Activated gamma-delta T cell (primary cell): ENCODE measurements around the gene GPC3.
"Not testable (repeated sequence)": the region's sequence is repeated elsewhere in the genome, so short reads cannot be mapped to it uniquely, and the experiment has no call there.

ENCODE experiments used
- DNase-seq: peaks from one replicate; lab custom pipeline; 2025; lab: John Stamatoyannopoulos, UW

The GPC3 gene

DNA sequence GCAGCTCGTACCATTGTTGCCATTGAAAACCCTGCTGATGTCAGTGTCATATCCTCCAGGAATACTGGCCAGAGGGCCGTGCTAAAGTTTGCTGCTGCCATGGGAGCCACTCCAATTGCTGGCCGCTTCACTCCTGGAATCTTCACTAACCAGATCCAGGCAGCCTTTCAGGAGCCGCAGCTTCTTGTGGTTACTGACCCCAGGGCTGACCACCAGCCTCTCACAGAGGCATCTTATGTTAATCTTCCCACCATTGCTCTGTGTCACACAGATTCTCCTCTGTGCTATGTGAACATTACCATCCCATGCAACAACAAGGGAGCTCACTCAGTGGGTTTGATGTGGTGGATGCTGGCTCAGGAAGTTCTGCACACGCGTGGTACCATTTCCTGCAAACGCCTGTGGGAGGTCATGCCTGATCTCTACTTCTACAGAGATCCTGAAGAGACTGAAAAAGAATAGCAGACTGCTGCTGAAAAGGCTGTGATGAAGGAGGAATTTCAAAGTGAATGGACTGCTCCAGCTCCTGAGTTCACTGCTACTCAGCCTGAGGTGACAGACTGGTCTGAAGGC is 222.3 kb downstream of the GPC3 start:
- not testable (repeated sequence) for DNase-seq

DNA sequence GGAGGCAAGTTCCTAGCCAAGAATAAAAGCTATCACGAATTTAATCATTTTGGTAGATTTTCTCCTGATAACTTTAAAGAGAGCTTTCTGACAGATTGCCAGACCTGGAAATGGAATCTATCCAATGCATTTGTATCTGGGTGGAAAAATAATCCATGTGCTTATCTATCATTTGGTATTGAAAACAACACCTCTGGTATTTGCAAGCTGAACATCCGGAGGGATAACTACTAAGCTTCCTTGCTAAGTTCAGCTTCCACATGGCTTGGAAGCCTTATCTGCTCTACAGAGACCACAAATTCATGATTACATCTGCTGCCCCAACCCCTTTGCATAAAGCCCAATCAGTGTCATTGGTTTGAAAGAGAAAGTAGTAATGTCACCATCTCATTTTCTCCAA is 230.7 kb downstream of the GPC3 start:
- no peak for DNase-seq

DNA sequence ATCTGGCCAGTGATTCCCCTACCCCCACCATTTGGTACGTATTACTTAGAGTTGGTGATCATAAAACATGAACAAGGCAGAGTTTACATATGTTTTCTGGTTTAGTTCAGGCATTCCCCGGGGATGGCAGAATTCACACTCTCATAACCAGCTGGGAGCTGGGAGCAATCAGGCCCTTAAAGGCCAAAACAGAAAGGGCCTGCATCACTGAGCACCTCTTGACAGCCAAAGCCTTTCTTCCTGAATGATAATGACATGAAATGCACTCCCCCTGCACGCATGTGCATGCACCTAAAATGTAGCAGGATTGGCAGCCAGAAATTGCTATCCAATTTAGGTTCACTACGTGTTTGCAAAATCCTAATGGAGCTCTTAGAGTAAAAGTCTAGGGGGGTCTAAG is 235.4 kb downstream of the GPC3 start:
- DNase-seq, result no peak

DNA sequence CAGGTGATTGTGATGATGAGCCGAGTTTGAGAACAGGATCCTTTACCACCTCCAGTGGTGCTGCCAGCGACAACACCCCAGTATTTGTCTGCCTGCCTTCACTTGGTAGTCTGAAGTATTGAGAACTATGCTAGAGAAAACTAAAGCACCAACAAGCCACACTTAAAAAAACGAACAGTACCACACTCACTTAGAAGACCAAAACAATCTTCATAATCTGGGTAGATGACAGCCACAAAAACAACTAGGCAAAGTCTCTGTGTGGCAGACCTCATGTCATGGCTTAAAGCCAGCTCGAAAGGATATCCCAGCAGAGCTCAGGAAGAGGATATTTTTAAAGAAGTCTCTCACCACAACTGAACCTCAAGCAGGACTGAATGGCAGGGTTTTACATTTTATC is 236.0 kb downstream of the GPC3 start:
- no peak for DNase-seq

DNA sequence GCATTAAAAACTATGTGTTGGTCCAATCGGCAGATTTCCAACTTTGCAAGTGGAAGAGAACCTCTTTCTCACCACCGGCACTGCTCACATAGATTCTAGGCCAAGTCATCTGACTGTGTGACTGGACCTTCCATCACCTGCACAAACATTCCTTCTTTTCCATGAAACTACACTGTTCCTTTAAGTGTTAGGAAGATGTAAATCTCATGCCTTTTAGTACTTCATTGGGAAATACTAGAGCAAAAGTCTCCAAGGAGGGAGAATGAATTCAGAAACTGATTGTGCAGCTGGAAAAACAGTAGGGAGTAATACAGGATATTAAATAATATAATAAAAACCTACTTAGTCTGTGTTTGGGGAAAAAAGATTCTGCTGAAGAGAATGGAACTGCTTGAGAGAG is 238.2 kb downstream of the GPC3 start:
- no peak for DNase-seq

DNA sequence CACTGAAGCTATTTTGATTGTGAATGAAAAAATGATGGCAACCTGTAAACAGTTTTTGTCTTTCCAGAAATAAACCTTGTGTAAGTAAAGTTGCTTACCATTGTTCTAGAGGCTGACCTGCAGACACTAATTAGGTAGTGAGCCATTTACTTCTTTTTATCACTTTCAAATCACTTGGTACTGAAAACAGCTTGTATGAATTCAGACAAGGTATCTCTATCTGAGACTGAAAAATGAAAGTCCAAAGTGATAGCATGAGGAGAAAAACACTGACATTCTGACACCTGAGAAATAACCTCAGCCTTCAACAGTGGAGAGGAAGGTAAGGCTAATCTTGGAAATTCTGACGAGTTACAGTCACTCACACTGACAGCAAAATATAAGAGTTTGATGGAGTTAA is 238.8 kb downstream of the GPC3 start:
- DNase-seq, result no peak

DNA sequence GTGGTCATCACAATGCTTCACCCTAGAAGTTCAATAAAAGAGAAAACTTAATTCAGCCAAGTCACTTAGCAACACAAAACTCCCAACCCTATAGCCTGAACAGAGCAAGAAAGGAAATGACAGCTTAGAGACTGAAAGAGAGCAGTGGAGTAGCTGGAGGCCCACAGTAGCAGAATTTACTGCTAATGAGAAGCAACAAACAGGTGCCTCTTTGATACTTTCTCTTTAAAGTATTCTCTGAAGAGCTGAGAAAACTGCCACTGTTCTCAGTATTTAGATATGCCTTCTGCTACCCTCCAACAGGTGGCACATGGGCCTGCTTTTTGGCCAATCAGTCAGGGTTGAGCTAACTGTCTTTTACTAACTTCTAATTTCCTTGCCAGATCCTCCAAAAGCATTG is 240.0 kb downstream of the GPC3 start:
- DNase-seq, result no peak

DNA sequence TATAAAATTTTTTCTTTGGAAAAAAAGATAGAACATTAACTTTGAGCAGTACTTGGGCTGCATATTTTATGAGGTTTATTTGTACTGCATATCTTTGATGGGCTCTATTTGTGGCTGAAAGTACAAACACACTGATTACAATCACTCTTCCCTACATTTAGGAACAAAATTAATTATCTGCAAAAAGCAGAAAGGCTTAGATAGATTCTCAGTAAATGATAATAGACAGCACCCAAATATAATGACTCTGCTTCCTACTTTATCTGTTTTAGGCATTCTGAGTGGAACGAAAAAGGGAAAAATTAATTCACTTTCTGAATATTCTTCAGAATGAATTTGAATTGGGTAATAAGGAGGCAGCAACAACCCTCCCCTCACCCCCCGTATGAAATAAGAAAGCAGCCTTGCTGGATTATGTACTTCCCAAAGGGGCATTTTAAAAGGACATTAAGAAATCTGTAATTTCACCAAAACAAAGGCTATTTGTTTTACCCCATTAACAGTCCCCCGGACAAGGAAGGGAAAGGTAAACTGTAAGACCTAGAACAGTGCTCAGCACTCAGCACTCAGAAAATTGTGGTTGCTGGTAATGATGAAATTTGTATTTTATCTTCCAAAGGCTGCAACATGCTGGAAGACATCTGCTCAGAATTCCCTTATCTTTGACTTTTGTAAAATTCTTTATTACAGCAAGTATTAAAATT is 242.6 kb downstream of the GPC3 start:
- no peak for DNase-seq

DNA sequence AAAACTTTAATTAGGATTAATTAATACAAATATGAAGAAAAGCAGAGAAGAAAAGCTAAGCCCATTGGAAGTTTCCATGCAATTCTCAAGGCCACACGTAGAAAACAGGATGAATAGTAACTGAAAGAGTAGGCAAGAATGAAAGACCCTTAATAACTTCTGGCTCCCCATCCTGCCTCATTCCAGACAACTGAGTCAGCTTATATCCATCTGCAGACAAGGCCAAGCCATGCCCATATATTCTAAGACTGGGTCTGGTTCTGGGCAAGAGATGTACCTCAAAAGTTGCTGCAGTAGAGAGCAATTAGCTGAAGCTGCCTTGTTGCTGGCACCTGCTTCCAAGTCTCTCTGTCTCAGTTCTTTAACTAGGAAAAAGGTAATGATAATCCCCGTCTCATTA is 244.1 kb downstream of the GPC3 start:
- no peak for DNase-seq

DNA sequence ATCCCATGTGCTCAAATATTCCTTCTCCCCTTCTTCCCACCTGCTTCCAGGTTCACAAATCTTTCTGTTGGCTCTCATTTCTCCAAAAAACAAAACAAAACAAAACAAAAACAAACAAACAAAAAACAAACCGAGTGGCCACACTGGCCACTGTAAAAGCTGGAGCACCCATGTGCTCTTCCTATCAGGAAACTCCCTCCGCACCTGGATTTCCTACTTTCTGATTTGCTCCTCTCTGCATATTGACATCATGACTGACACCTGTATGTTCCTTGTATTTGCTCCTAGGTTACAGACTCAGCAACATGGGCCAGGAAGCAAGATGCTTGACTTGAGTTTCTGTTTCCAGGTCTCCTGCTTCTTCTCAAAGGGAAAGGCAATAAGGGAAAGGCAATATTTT is 258.8 kb downstream of the GPC3 start:
- DNase-seq, result no peak

DNA sequence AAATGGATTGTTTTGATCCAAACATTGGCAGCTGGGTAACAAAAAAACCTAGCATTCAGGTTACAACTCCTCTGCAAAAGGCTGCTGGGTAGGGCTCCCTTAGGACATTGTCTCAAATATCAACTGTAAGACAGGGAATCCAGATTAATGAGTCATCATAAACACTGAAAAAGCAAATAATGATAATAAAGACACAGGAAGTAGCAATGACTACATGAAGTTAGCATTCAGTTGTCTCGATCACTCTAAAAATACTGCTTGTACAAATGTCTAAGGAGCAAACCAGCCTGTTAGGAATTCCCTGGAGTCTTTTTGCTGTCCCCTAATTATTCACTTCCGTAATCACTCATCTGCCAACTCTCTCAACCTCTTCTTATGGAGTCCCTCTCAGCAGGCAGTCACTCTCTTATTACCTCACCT is 259.2 kb downstream of the GPC3 start:
- no peak for DNase-seq

DNA sequence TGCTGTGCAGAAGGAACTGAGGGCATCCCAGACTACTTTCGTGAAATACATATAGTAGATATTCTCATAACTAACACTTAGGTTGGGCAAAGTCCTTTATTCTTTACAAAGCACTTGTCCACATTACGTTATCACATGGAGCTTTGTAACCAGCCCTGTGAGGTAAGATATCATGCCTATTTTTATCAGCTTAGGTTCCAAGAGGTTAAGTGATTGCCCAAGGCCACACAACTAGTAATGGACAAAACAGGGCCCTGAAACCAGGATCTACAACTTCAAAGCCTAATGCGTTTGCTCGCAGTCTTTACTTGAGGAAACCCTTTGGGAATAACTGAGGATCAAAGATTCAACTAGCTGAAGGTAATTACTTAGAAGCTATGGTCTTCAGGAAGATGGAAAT is 261.5 kb downstream of the GPC3 start:
- DNase-seq, result no peak

DNA sequence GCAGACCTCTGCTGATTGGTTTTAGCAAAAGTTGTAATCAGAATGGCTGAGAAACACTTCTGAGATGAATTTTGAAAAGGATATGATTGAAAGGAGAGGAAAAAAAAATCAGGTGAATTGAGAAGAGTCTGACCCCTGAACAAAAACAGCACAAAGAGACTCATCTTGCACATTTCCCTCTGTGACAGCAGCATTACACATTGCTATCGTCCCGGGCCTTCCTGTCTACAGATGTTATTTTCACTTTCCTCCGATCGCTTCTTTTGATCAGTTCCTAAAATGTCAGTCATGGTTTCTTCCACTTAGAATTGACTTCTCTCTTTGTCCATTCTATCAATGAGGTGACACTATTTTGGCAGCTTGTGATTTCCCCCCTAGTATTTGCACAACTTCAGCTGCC is 262.6 kb downstream of the GPC3 start:
- DNase-seq, result no peak

DNA sequence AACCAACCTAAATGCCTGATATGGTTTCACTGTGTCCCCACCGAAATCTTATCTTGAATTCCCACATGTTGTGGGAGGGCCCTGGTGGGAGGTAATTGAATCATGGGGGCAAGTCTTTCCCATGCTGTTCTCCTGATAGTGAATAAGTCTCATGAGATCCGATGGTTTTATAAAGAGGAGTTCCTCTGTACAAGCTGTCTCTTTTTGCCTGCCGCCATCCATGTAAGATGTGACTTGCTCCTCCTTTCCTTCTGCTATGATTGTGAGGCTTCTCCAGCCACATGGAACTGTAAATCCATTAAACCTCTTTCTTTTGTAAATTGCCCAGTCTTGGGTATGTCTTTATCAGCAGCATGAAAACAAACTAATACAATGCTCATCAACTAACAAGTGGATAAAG is 265.1 kb downstream of the GPC3 start:
- DNase-seq, result not testable (repeated sequence)

DNA sequence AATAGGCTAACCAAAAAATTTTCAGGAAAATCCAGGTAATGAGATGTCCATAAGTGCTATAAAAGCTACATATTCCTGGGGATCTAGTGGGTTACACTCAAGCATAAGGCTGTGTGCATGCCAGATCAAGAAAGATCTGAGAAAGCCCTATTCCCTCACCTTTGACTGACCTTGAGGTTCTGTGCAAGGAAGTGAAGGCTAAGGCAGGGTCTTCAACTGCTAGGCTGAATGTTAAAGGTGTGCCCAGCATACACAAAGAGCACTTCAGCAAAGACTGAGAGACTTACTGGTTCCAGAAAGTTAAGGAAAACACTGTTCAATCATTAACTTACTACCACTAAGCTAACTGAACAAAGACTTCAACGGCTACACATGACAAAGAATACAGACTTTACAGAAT is 269.7 kb downstream of the GPC3 start:
- no peak for DNase-seq

DNA sequence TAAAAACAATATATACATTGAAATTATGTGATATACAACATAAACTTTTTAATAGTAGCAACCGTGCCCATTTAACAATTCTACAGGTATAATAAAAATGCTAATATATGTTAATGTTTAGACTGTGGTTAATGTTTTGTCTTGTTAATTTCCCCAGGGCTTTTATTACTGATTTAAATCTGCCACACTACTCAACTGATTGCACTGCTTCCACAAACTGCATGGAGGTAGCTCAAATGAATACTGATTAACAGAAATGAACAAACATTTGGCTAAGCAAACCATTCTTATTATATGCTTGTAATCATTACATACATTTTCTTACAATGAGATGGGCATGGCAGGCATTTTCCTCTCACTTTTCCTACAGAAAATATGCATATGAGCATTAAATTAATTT is 275.9 kb downstream of the GPC3 start:
- no peak for DNase-seq

DNA sequence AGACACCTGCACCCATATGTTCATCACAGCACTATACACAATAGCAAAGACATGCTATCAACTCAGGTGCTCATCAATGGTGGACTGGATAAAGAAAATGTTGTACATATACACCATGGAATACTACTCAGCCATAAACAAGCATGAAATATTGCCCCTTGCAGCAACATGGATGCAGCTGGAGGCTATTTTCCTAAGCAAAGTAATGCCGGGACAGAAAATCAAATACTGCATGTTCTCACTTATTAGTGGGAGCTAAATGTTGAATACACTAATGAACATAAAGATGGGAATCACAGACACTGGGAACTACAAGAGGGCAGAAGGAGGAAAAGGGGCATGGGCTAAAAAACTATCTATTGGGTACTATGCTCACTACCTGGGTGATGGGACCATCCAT is 278.5 kb downstream of the GPC3 start:
- no peak for DNase-seq

DNA sequence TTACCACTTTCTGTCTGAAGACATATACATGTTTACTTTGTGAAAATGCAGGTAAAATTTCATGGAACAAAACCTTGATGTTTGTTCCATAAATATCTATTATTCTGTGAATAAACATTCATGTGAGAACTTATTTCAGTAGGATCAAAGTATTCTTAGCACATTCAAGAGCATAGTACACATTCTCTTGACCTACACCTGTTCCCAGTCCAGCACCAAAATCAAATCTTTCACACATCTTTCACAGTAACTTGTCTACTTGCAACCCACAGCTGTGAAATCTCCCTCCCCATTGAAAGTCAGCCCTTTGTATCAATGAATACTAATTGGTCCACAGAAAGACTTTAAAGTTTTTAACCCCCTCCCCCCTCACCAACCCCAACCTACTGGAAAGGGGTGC is 283.2 kb downstream of the GPC3 start:
- no peak for DNase-seq

DNA sequence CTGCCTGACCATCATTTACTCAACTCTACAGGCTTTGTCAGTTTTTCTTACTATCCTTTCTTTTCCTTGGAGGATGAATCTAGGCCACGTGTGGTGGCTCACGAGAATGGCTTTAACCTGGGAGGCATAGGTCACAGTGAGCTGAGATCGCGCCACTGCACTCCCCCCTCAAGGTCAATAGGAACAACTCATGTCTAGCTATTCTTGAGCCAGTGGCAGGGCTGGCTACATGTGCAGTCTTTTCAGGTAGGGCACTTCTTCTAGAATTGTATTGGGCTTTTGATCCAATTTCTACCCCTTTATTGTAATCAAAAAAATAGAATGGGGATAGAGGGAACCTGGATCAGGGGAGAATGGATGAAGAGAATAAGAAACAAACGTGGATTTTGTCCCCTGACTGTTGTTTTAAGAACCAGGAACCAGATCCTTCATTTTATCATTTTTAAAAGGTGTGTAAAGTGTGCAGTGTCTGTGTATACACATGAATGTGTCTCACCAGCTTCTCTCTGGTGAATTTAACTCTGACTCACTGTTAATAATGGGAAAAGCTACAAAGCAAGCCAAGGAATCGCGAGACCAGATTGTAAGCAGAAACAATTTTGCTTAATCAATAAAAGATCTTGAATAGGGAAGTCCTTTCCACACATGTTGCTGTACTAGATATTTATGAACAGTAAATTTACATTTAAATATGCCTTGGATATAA is 286.2 kb downstream of the GPC3 start:
- no peak for DNase-seq

DNA sequence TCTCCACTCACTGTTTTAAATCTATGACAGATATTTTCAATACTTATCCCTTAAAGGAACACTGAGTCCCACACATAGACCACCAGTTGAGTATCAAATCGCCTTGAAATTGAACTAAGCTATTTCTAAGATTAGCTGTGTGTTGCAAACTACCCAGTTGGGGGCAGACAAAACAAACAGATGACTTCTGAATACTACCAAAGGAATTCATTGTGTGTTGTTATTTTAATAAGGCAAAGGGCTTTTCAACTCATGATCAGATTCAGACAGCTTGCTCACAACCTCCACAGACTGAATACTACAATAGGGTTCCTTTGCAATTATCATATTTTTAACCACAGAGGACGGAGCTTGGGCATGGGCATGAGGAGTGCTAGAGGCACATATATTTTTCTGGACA is 287.1 kb downstream of the GPC3 start:
- DNase-seq, result no peak

DNA sequence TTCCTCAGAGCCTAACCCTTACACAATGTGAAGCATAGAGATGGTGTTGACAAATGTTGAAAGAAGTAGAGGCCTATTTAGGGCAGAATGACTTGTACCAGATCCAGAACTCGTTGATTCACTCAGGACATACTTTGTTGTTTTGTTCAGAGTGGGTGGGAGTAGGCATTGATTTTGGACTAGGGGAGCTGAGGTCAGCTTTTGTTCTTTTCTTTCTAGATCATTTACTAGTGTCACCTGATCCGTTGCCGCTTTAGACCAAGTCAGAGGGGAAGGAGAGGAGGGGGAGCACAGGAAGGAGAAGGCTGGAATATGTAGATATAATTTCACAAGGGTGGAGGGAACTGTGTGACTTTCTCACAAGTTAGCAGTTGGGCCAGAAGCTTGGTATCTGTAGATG is 287.7 kb downstream of the GPC3 start:
- DNase-seq, result no peak

DNA sequence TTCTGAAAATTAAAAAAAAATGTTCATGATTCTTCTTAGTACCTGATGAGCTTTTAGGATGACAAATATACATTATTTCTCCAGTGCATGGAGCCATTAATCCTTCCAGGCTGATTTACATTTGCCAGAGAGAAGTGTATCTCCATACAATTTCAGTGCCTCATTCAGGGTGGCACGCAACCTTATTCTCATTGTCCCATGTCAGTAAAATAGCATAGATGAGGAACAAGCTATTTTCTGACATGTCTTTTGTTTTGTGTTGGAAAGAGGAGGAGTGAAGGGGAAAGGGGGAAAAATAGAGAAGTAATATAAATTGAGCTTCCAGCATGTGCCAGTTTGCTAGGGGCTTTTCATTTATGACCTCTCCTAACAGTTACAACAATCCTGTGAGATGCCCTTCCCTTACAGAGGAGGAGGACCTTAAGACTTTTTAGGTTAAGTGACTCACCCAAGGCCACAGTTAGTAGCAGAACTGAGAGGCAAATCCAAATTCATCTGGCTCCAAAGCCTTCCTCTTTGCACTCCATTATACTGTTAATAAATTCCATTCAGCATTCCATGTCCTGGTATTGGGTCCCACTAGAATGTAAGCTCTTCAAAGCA is 295.3 kb downstream of the GPC3 start:
- DNase-seq, result no peak

DNA sequence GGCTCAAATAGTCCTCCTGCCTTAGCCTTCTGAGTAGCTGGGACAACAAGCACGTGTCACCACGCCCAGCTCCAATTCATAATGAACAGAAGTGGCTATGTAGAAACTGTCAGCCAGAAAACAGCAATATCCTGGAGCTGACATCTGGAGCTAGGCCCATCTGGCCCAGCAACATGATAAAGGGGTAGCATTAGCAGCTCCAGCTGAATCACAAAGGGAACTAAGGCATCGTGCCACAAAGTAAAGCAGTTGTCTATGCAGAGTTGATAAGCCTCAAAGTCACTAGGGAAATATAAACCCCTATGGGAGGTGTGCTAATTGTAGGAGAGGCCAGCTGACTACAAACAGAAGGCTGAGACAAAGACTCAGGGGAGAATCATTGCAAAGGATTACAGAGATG is 299.6 kb downstream of the GPC3 start:
- no peak for DNase-seq
